Tongue (tissue), 2 donors: ENCODE data around the gene IFNA6. TPM values are rescaled to one million over a fixed set of nuclear protein-coding genes. Genes with fewer than 3 reads are reported as not detected.
"Not testable (repeated sequence)": the region's sequence is repeated elsewhere in the genome, so short reads cannot be mapped to it uniquely, and the experiment has no call there.

Source experiments
- DNase-seq: peaks from one replicate; pipeline ENCODE4 v3.0.0-alpha.2; 2015
- total RNA-seq: library from RNA; depleted of rRNA; stranded (reverse); fragments of >200 nt; gene quantifications from one replicate; pipeline ENCODE4 v1.2.3, GENCODE V29; 2014

The IFNA6 gene
- total RNA-seq: not detected

GRCh38 chr9:21350787-21351186, at the start of gene IFNA6:
TSS of gene IFNA6 (minus strand) at chr9:21350887. CDS start at chr9:21350887, 0 bp downstream.
- no peak for DNase-seq

- no peak for DNase-seq
Measured at GRCh38 chr9:21399956-21400355, 49.3 kb upstream of the IFNA6 start.

GRCh38 chr9:21398955-21399489, 48.3 kb upstream of the IFNA6 start:
- DNase-seq: no peak

- peak; percentile 66 for DNase-seq
Measured at GRCh38 chr9:21395778-21396717, 45.4 kb upstream of the IFNA6 start.

GRCh38 chr9:21392270-21392669, 41.6 kb upstream of the IFNA6 start:
- no peak for DNase-seq

GRCh38 chr9:21385131-21385670, 34.5 kb upstream of the IFNA6 start, which contains the start of gene IFNA2:
TSS of gene IFNA2 (minus strand) at chr9:21385398. CDS start at chr9:21385329, 69 bp downstream.
- DNase-seq: no peak

- no peak for DNase-seq
Measured at GRCh38 chr9:21383627-21384026, 32.9 kb upstream of the IFNA6 start.

GRCh38 chr9:21381448-21382339, 31.0 kb upstream of the IFNA6 start:
- no peak for DNase-seq

- not testable (repeated sequence) for DNase-seq
Measured at GRCh38 chr9:21371467-21371866, 20.8 kb upstream of the IFNA6 start.

- DNase-seq: no peak
Measured at GRCh38 chr9:21367957-21368356, 17.3 kb upstream of the IFNA6 start, which contains the start of gene IFNA13. TSS of gene IFNA13 (minus strand) at chr9:21368057. CDS start at chr9:21368010, 47 bp downstream.

- not testable (repeated sequence) for DNase-seq
Measured at GRCh38 chr9:21367169-21367568, 16.5 kb upstream of the IFNA6 start.

- no peak for DNase-seq
Measured at GRCh38 chr9:21362287-21362686, 11.6 kb upstream of the IFNA6 start.

GRCh38 chr9:21357479-21358460, 7.1 kb upstream of the IFNA6 start:
- peak; percentile 10 for DNase-seq

GRCh38 chr9:21348430-21348970, 2.2 kb downstream of the IFNA6 start:
- DNase-seq: no peak

- DNase-seq: no peak
Measured at GRCh38 chr9:21340735-21341134, 10.0 kb downstream of the IFNA6 start.

GRCh38 chr9:21336457-21336856, 14.2 kb downstream of the IFNA6 start:
- no peak for DNase-seq

- DNase-seq: peak; percentile 97
Measured at GRCh38 chr9:21334701-21335632, 15.7 kb downstream of the IFNA6 start, which contains the start of gene KLHL9. TSS of gene KLHL9 (minus strand) at chr9:21335404. CDS start at chr9:21334859, 545 bp downstream.

GRCh38 chr9:21333226-21333625, 17.5 kb downstream of the IFNA6 start:
- no peak for DNase-seq
